ENCODE data around the gene GSE1. TPM values are rescaled to one million over a fixed set of nuclear protein-coding genes. Genes with fewer than 3 reads are reported as not detected.
A peak's percentile ranks its signal among the peaks of the same experiment; 100 is the strongest.

Gene GSE1
- total and polyA plus RNA-seq, 2 of the 13 experiments (the other 11 are each of a cell fraction or from before 2014, with no cell fraction given): 16.1 to 31.2 TPM

DNA sequence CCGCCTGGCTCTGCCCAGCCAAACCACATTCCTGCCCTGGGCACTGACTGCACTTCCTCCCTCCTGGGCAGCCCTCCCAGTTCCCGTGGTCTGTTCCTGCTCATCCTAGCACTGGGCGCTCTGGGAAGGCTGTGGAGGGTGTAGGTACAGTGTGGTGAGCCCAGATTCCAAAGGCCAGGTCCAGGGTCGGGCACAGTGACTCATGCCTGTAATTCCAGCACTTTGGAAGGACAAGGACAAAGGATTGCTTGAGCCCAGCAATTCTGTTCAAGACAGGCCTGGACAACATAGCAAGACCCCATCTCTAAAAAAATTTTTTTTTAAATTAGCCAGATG lies 107.1 kb downstream of the GSE1 start (continued):
- TF ChIP-seq GRHL1 (CRISPR knock-in tag; conservative IDR thresholded peaks at IDR 0.05) (no peak), MTA3 (CRISPR knock-in tag; IDR thresholded peaks at IDR 0.05) (no peak), ESRRA (CRISPR knock-in tag; IDR thresholded peaks at IDR 0.05; ENCODE audit: low read depth) (peak; percentile 92; the same call in 1 of the 2 replicates), HDAC1 (CRISPR knock-in tag; IDR thresholded peaks at IDR 0.05) (peak; percentile 53; the same call in 1 of the 2 replicates), ZNF451 (CRISPR knock-in tag; IDR thresholded peaks at IDR 0.05) (no peak), ZNF121 (CRISPR knock-in tag; IDR thresholded peaks at IDR 0.05) (peak; percentile 98)
- TF ChIP-seq, protein P1, sequence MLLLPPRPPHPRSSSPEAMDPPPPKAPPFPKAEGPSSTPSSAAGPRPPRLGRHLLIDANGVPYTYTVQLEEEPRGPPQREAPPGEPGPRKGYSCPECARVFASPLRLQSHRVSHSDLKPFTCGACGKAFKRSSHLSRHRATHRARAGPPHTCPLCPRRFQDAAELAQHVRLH (CRISPR knock-in tag; IDR thresholded peaks at IDR 0.05; ENCODE audit: borderline replicate concordance, low read depth): no peak
- TF ChIP-seq, protein P2, sequence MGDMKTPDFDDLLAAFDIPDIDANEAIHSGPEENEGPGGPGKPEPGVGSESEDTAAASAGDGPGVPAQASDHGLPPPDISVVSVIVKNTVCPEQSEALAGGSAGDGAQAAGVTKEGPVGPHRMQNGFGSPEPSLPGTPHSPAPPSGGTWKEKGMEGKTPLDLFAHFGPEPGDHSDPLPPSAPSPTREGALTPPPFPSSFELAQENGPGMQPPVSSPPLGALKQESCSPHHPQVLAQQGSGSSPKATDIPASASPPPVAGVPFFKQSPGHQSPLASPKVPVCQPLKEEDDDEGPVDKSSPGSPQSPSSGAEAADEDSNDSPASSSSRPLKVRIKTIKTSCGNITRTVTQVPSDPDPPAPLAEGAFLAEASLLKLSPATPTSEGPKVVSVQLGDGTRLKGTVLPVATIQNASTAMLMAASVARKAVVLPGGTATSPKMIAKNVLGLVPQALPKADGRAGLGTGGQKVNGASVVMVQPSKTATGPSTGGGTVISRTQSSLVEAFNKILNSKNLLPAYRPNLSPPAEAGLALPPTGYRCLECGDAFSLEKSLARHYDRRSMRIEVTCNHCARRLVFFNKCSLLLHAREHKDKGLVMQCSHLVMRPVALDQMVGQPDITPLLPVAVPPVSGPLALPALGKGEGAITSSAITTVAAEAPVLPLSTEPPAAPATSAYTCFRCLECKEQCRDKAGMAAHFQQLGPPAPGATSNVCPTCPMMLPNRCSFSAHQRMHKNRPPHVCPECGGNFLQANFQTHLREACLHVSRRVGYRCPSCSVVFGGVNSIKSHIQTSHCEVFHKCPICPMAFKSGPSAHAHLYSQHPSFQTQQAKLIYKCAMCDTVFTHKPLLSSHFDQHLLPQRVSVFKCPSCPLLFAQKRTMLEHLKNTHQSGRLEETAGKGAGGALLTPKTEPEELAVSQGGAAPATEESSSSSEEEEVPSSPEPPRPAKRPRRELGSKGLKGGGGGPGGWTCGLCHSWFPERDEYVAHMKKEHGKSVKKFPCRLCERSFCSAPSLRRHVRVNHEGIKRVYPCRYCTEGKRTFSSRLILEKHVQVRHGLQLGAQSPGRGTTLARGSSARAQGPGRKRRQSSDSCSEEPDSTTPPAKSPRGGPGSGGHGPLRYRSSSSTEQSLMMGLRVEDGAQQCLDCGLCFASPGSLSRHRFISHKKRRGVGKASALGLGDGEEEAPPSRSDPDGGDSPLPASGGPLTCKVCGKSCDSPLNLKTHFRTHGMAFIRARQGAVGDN (CRISPR knock-in tag; IDR thresholded peaks at IDR 0.05): peak; percentile 29
